WERI-Rb-1 (cell line): Measurements from ENCODE around the gene CEACAM19.

Experiments used
- DNase-seq: peaks from one replicate; pipeline ENCODE4 v3.0.0-alpha.2; 2020
- H3K27ac ChIP-seq: fragments of 250-450 bp; sonication (Bioruptor Pico); 2 replicates; pipeline ENCODE4 v1.5.1; 2020; ENCODE audit warnings: mild to moderate bottlenecking, moderate library complexity
- H3K27me3 ChIP-seq: fragments of 250-450 bp; sonication (Bioruptor Pico); 2 replicates; pipeline ENCODE4 v1.5.1; 2021; ENCODE audit warnings: mild to moderate bottlenecking, low read depth, moderate library complexity; ENCODE audit not compliant: insufficient read depth, severe bottlenecking
- H3K36me3 ChIP-seq: fragments of 250-450 bp; sonication (Bioruptor Pico); 2 replicates; pipeline ENCODE4 v1.5.1; 2020; ENCODE audit warnings: mild to moderate bottlenecking, moderate library complexity
- H3K4me3 ChIP-seq: 2 replicates; pipeline ENCODE4 v1.5.1; 2011; ENCODE audit warnings: low read depth, mild to moderate bottlenecking, control low read depth, low read length
- H3K9me3 ChIP-seq: fragments of 250-450 bp; sonication (Bioruptor Pico); 2 replicates; pipeline ENCODE4 v1.5.1; 2021; ENCODE audit warnings: mild to moderate bottlenecking, moderate library complexity; ENCODE audit not compliant: severe bottlenecking
- TF ChIP-seq, protein P1 (sequence below): IDR thresholded peaks from 2 replicates; pipeline ENCODE4 v1.5.1; 2011; ENCODE audit warnings: low read depth, mild to moderate bottlenecking, control low read depth, inconsistent platforms, low read length

Gene CEACAM19

DNA sequence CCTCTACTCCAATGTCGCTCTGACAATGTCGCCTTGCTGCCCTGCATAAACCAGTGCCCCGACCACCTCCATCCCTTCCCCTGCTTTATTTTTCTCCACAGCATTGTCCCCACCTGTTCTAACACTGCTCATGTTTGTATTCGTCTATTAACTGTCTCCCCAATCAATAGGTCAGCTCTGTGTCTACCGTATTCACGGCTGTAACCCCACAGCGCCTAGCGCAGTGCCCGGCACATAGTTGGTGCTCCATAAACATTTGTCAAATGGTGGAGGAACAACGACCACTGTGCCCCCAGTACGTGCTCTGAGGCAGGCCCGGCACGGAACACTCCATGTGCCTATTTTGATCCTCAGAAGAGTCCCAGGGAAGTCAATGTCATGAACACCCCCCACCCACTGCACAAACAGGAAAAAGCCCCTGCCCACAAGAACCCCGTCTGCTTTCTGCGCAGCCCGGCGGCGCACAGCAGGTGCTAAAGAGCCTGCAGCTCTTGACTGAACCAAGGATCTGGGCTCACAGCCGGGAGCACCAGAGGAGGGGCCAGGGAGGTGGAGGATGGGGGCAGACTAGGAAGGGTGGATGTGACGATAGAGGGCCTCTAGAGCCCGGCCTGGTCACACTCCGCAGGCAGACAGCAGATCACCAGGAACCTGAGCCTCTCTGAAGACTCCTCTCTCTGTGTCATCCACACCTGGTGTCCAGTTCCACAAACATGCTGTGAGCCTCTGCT, 25.8 kb downstream of the CEACAM19 start:
- DNase-seq: no peak
- H3K27me3 ChIP-seq: no peaks in the 10 kb centered on the region
- H3K4me3 ChIP-seq: no peak overlapping the region
- H3K27ac ChIP-seq: no peak overlapping the region
- TF ChIP-seq, protein P1, sequence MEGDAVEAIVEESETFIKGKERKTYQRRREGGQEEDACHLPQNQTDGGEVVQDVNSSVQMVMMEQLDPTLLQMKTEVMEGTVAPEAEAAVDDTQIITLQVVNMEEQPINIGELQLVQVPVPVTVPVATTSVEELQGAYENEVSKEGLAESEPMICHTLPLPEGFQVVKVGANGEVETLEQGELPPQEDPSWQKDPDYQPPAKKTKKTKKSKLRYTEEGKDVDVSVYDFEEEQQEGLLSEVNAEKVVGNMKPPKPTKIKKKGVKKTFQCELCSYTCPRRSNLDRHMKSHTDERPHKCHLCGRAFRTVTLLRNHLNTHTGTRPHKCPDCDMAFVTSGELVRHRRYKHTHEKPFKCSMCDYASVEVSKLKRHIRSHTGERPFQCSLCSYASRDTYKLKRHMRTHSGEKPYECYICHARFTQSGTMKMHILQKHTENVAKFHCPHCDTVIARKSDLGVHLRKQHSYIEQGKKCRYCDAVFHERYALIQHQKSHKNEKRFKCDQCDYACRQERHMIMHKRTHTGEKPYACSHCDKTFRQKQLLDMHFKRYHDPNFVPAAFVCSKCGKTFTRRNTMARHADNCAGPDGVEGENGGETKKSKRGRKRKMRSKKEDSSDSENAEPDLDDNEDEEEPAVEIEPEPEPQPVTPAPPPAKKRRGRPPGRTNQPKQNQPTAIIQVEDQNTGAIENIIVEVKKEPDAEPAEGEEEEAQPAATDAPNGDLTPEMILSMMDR: no peak
- H3K9me3 ChIP-seq: no peaks in the 10 kb centered on the region
- H3K36me3 ChIP-seq: no peaks in the 10 kb centered on the region

DNA sequence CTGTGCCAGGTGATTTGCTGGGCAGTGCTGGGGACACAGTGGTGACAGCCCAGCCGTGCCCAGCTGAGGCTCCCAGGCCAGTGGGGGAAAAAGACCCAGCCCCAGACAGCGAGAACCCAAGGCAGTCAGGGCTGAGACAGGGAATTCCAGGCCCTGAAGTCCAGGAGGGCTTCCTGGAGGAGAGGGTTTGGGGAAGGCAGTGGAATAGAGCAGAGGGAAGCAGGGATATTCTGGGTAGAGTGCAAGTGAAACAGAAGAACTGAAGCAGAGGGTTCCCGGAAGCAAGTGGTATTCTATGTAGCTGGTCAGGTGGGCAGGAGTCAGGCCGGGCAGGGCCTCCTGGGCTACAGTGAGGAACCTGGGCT, 26.4 kb downstream of the CEACAM19 start:
- DNase-seq: no peak
- no peaks in the 10 kb centered on the region for H3K9me3 ChIP-seq
- no peaks in the 10 kb centered on the region for H3K27me3 ChIP-seq
- no peak overlapping the region for H3K27ac ChIP-seq
- no peaks in the 10 kb centered on the region for H3K36me3 ChIP-seq
- TF ChIP-seq, protein P1: no peak
- H3K4me3 ChIP-seq: no peak overlapping the region

DNA sequence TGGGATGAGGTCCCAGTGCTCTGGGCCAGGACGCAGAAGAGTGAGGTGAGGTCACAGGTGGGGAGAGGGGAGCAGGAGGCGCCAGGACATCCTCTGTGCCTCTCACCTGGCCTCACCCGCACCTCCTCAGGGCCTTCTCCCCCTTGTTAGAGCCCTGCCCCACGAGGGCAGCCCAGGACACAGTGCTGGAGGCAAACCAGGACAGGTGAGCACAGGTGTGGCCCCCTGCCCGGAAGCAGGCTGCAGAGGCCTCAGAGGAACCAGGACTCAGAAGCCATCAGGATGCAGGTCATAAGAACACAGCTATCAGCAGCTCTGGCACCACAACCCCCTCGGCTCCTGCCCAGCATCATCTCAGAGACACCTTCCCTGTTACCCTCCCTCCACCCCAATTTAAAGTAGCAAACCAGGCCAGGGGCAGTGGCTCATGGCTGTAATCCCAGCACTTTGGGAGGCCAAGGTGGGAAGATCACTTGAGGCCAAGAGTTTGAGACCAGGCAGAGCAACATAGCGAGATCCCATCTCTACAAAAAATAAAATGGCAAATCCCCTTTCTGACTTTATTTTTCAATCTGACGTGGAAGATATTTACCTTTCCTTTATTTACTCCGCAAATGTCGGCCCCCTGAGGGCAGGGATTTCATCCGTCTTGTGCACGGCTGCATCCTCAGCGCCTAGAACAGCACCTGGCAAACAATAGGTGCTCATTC, 27.4 kb downstream of the CEACAM19 start, which contains the start of gene CEACAM16:
CEACAM16 (plus strand) TSS at position 660 of the 710 bp plus-strand sequence. CDS start 2,306 bp downstream, outside the sequence.
- no peaks in the 10 kb centered on the region for H3K27me3 ChIP-seq
- TF ChIP-seq, protein P1: no peak
- DNase-seq: no peak
- H3K4me3 ChIP-seq: no peak within 1 kb of the TSS
- H3K36me3 ChIP-seq: no peaks in the 10 kb centered on the region
- no peak within 1 kb of the TSS for H3K27ac ChIP-seq
- H3K9me3 ChIP-seq: no peaks in the 10 kb centered on the region

DNA sequence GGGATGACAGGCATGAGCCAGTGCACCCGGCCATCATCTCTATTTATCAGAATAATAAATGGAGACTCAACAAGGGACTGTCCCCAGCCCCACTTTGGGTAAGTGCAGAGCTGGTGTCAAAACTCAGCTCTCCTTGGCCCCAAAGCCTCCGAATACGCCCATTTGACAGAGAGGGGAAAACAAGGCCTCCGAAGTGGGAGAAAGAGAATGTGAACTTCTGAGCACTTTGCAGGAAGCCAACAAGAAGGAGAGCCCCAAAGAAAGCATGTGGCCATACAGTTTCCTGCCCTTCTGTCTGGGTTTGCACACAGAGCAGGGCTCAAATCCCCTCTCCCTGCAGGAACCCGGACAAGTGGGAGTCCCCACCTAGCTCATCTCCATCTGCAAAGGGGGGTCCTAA, 29.3 kb downstream of the CEACAM19 start:
- H3K27ac ChIP-seq: no peak overlapping the region

DNA sequence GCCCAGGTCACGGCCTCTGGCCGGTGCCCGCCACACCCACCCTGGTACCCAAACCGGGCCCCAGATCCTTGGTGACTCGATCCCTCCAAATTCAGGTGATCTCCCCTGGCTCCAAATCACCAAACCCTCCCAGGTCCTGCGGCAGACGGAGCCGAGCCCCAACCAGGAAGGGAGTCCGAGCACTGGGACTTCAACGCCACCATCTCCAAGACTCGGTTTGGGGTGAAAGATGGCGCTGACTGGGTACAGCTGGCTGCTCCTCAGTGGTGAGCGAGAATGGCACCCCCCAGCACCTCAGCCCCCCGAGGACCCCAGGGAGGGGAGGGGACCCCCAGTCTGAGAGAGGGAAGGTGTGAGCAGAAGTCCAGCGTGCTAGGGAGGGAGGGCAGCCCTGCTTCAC, 29.9 kb downstream of the CEACAM19 start:
- DNase-seq: no peak
- Histone ChIP-seq H3K27me3 (no peaks in the 10 kb centered on the region), H3K27ac (no peak overlapping the region), H3K9me3 (no peaks in the 10 kb centered on the region), H3K36me3 (no peaks in the 10 kb centered on the region), H3K4me3 (no peak overlapping the region)
- TF ChIP-seq, protein P1: no peak

More for the DNA sequence above, 29.3 kb downstream of the CEACAM19 start:
- H3K9me3 ChIP-seq: no peaks in the 10 kb centered on the region
- H3K4me3 ChIP-seq: no peak overlapping the region
- TF ChIP-seq, protein P1: no peak
- H3K27me3 ChIP-seq: no peaks in the 10 kb centered on the region
- no peak for DNase-seq
- no peaks in the 10 kb centered on the region for H3K36me3 ChIP-seq
